ENCODE data around the gene CLASP1.

DNA sequence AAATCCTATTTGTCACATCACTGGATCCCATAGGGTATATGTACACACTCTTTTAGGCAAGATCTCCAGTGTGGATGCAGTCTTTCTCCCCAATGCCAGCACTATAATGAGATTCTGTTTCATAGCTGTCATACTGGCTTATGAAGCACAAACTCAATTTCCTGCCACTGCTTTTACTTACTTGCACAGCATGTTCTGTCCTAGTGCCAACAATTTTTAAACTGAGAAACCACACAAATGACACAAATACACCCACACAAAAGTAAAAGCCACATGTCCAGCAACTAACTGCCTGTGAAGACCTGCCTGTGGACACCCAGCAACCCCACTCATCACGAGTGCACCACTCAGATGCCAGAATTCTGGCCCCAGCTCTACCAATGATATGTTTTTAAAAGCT is 148.2 kb downstream of the CLASP1 start:
- no peak for TF ChIP-seq CTCF (IDR thresholded peaks at IDR 0.05)
- TF ChIP-seq POLR2A (IDR thresholded peaks at IDR 0.05): no peak
